HCT116 (cell line): Measurements from ENCODE around the gene CD200R1L. TPM values are rescaled to one million over a fixed set of nuclear protein-coding genes. Genes with fewer than 3 reads are reported as not detected.

Source experiments
- ATAC-seq: fragments of 200-7000 bp; cut with Tn5 transposase; 2 replicates; pipeline ENCODE4 v1.9.1; 2020; ENCODE audit warnings: mild to moderate bottlenecking, moderate library complexity
- BruUV-seq: library from RNA; stranded (reverse); fragments of 400-500 nt; replicated peaks from 2 replicates; lab custom pipeline; 2021; lab: Mats Ljungman, UMichigan
- CTCF ChIA-PET: fragments of 300-600 bp; sonication (Branson Sonifier 250); formaldehyde crosslinking; loops from one replicate; lab custom pipeline; 2021; ENCODE audit warnings: antibody characterized with exemption; lab: Charles Lee
- POLR2A ChIA-PET: fragments of 300-600, 350-600 bp; sonication (Branson Sonifier 250); formaldehyde crosslinking; loops from one replicate; lab custom pipeline; 2021; ENCODE audit warnings: antibody characterized with exemption; lab: Charles Lee
- RAD21 ChIA-PET, 2 experiments: fragments of 300-600 bp; sonication (Branson Sonifier 250); formaldehyde crosslinking; loops; one replicate each; lab custom pipeline; 2023; ENCODE audit warnings: low total read pairs in 2 of 2; ENCODE audit not compliant: uncharacterized antibody in 2 of 2, unreplicated experiment in 2 of 2, low non-redundant PET in 1 of 2; lab: Charles Lee
- DNase-seq: peaks from one replicate; pipeline ENCODE4 v3.0.0-alpha.2; 2010; ENCODE audit warnings: low read depth, low spot score
- H2AFZ ChIP-seq: fragments of 200-600 bp; shearing (Covaris generic), sonication (generic); 2 replicates; pipeline ENCODE4 v1.6.1; 2017; ENCODE audit warnings: low read depth, mixed run types, mixed read lengths, antibody characterized with exemption, low read length; ENCODE audit not compliant: poor library complexity, severe bottlenecking
- H3K27ac ChIP-seq: 2 replicates; pipeline ENCODE4 v1.5.1; 2012; ENCODE audit warnings: low read depth, low read length
- H3K27me3 ChIP-seq: fragments of 200-600 bp; sonication (generic); 2 replicates; pipeline ENCODE4 v1.6.1; 2016; ENCODE audit warnings: mixed run types, low read length, mixed read lengths; ENCODE audit not compliant: insufficient read depth
- H3K36me3 ChIP-seq, 2 experiments: fragments of 200-500 bp in 1 of 2; fragments of 200-600 bp in 1 of 2; sonication (Bioruptor generic) in 1 of 2; sonication (generic) in 1 of 2; 2 replicates each; pipeline versions ENCODE4 v1.5.1 to v1.6.1; 2014 to 2016; ENCODE audit warnings: low read length in 2 of 2, inconsistent platforms in 1 of 2, mixed read lengths in 1 of 2, mixed run types in 1 of 2; ENCODE audit not compliant: insufficient read depth in 2 of 2, control insufficient read depth in 1 of 2
- H3K4me1 ChIP-seq, 2 experiments: fragments of 200-600 bp in 1 of 2; sonication (generic) in 1 of 2; 2 replicates each; pipeline versions ENCODE4 v1.5.1 to v1.6.1; 2012 to 2017; ENCODE audit warnings: low read length in 2 of 2, inconsistent platforms in 1 of 2, mild to moderate bottlenecking in 1 of 2, mixed read lengths in 1 of 2, mixed run types in 1 of 2, moderate library complexity in 1 of 2; ENCODE audit not compliant: insufficient read depth in 2 of 2, control insufficient read depth in 1 of 2
- H3K4me2 ChIP-seq: fragments of 200-600 bp; sonication (generic); 2 replicates; pipeline ENCODE4 v1.6.1; 2017; ENCODE audit warnings: mixed run types, low read length, mixed read lengths
- H3K4me3 ChIP-seq, 2 experiments: fragments of 200-600 bp in 1 of 2; sonication (generic) in 1 of 2; replicated peaks in 1 of 2; 2 replicates each; pipeline ENCODE4 v1.5.1; 2011 to 2016; ENCODE audit warnings: low read length in 2 of 2, control low read depth in 1 of 2, low read depth in 1 of 2, mild to moderate bottlenecking in 1 of 2, mixed read lengths in 1 of 2, mixed run types in 1 of 2
- H3K79me2 ChIP-seq: fragments of 200-600 bp; sonication (generic); 2 replicates; pipeline ENCODE4 v1.6.1; 2017; ENCODE audit warnings: mild to moderate bottlenecking, mixed run types, low read length, moderate library complexity, mixed read lengths; ENCODE audit not compliant: insufficient read depth
- H3K9ac ChIP-seq: fragments of 200-600 bp; sonication (generic); 2 replicates; pipeline ENCODE4 v1.6.1; 2016; ENCODE audit warnings: low read length, mixed read lengths
- H3K9me2 ChIP-seq: fragments of 200-600 bp; sonication (generic), shearing (Covaris generic); 2 replicates; pipeline ENCODE4 v1.6.1; 2017; ENCODE audit warnings: mixed run types, mild to moderate bottlenecking, moderate library complexity; ENCODE audit not compliant: insufficient read depth
- H3K9me3 ChIP-seq, 2 experiments: fragments of 200-500 bp in 1 of 2; fragments of 200-600 bp in 1 of 2; sonication (Bioruptor generic) in 1 of 2; sonication (generic) in 1 of 2; 2 replicates each; pipeline ENCODE4 v1.6.1; 2014 to 2017; ENCODE audit warnings: low read length in 2 of 2, mixed read lengths in 2 of 2, inconsistent platforms in 1 of 2, low read depth in 1 of 2, mild to moderate bottlenecking in 1 of 2, mixed run types in 1 of 2, moderate library complexity in 1 of 2; ENCODE audit not compliant: control insufficient read depth in 1 of 2, insufficient read depth in 1 of 2
- H4K20me1 ChIP-seq: fragments of 200-600 bp; sonication (generic), shearing (Covaris generic); 2 replicates; pipeline ENCODE4 v1.6.1; 2017; ENCODE audit warnings: mixed run types, mild to moderate bottlenecking, moderate library complexity; ENCODE audit not compliant: insufficient read depth
- CBX3 ChIP-seq: IDR thresholded peaks from 2 replicates; pipeline ENCODE4 v1.6.1; 2012; ENCODE audit warnings: low read depth
- CEBPB ChIP-seq: IDR thresholded peaks from 2 replicates; pipeline ENCODE4 v1.6.1; 2012; ENCODE audit warnings: low read depth
- CTCF ChIP-seq, 3 experiments: fragments of 200-600 bp in 1 of 3; sonication (generic) in 1 of 3; IDR thresholded peaks in 2 of 3; conservative IDR thresholded peaks in 1 of 3; 2 replicates each; pipeline ENCODE4 v1.5.1; 2012 to 2017; ENCODE audit warnings: low read depth in 2 of 3, low read length in 2 of 3, antibody characterized with exemption in 1 of 3, borderline replicate concordance in 1 of 3, control low read depth in 1 of 3, mild to moderate bottlenecking in 1 of 3, mixed read lengths in 1 of 3, mixed run types in 1 of 3, moderate library complexity in 1 of 3; ENCODE audit not compliant: insufficient read depth in 1 of 3
- EGR1 ChIP-seq: IDR thresholded peaks from 2 replicates; pipeline ENCODE4 v1.6.1; 2012; ENCODE audit warnings: low read depth
- ELF1 ChIP-seq: IDR thresholded peaks from 2 replicates; pipeline ENCODE4 v1.6.1; 2012; ENCODE audit warnings: low read depth, borderline replicate concordance
- EZH2 ChIP-seq: fragments of 200-600 bp; sonication (generic); IDR thresholded peaks from 2 replicates; pipeline ENCODE4 v1.6.1; 2017; ENCODE audit warnings: antibody characterized with exemption, mixed run types
- JUND ChIP-seq: IDR thresholded peaks from 2 replicates; pipeline ENCODE4 v1.6.1; 2012
- MAX ChIP-seq: IDR thresholded peaks from 2 replicates; pipeline ENCODE4 v1.6.1; 2012
- SIN3A ChIP-seq: IDR thresholded peaks from 2 replicates; pipeline ENCODE4 v1.6.1; 2012; ENCODE audit warnings: low read depth
- TCF7L2 ChIP-seq: IDR thresholded peaks from 2 replicates; pipeline ENCODE4 v1.7.0; 2011; ENCODE audit warnings: borderline replicate concordance, inconsistent platforms; ENCODE audit not compliant: insufficient read depth, insufficient read length; ENCODE audit errors: extremely low read depth
- YY1 ChIP-seq: IDR thresholded peaks from 2 replicates; pipeline ENCODE4 v1.6.1; 2011; ENCODE audit warnings: low read length, low read depth, moderate library complexity, mild to moderate bottlenecking; ENCODE audit not compliant: insufficient replicate concordance; ENCODE audit errors: extremely low read depth
- ZFX ChIP-seq: fragments of 450-650 bp; IDR thresholded peaks from 2 replicates; pipeline ENCODE4 v1.6.1; 2017
- intact Hi-C: fragments of 100-400 bp; cut with micrococcal nuclease; formaldehyde crosslinking; loops from 2 replicates; pipeline ENCODE4 v1.10.0; 2022
- total RNA-seq: library from RNA; stranded (reverse); gene quantifications from one replicate; pipeline ENCODE4 v1.2.1, GENCODE V29; 2021; ENCODE audit not compliant: unreplicated experiment
- TF ChIP-seq, protein P1 (sequence below): IDR thresholded peaks from 2 replicates; pipeline ENCODE4 v1.6.1; 2012; ENCODE audit warnings: low read depth
- TF ChIP-seq, protein P2 (sequence below): IDR thresholded peaks from 2 replicates; pipeline ENCODE4 v1.6.1; 2012

The CD200R1L gene
- total RNA-seq, 1 experiment from 2014 or later = not detected

- TF ChIP-seq, protein P1, sequence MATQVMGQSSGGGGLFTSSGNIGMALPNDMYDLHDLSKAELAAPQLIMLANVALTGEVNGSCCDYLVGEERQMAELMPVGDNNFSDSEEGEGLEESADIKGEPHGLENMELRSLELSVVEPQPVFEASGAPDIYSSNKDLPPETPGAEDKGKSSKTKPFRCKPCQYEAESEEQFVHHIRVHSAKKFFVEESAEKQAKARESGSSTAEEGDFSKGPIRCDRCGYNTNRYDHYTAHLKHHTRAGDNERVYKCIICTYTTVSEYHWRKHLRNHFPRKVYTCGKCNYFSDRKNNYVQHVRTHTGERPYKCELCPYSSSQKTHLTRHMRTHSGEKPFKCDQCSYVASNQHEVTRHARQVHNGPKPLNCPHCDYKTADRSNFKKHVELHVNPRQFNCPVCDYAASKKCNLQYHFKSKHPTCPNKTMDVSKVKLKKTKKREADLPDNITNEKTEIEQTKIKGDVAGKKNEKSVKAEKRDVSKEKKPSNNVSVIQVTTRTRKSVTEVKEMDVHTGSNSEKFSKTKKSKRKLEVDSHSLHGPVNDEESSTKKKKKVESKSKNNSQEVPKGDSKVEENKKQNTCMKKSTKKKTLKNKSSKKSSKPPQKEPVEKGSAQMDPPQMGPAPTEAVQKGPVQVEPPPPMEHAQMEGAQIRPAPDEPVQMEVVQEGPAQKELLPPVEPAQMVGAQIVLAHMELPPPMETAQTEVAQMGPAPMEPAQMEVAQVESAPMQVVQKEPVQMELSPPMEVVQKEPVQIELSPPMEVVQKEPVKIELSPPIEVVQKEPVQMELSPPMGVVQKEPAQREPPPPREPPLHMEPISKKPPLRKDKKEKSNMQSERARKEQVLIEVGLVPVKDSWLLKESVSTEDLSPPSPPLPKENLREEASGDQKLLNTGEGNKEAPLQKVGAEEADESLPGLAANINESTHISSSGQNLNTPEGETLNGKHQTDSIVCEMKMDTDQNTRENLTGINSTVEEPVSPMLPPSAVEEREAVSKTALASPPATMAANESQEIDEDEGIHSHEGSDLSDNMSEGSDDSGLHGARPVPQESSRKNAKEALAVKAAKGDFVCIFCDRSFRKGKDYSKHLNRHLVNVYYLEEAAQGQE = no peak
- no peak for TF ChIP-seq YY1
Measured at GRCh38 chr3:112888381-112889085, 41.9 kb upstream of the CD200R1L start (continued).

DNA sequence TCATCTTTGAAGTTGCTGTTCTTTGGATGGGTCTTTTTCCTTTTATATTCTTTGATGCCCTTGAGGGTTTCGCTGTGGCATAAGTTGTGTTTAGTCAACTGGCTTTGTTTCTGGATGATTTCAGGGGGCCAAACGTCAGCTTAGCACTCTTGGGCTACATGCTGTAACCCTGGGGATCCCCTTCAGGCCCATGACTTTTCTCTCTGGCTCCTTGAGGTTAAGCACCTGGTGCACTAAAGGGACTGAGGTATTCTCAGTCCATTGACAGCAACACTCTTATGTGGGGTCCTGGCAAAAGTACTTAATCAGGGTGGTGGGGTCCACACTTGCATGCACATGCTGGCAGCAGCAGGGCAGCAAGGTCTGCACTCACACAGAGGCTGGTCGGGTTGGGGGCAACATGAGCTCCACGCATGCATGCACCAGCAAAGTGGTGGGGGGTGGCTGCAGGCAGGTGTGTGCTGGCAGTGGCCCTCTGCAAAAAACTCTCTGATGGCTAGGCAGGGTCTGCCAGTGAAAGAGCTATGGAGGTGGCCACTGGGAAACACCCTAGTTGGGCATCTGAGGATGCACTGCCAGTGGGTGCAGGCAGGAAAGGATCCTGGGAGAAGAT, 38.1 kb upstream of the CD200R1L start:
- Histone ChIP-seq H2AFZ (no peak overlapping the region), H4K20me1 (no peaks in the 10 kb centered on the region), H3K4me1 (no peaks in the 10 kb centered on the region), H3K9me2 (no peaks in the 10 kb centered on the region), H3K36me3 (no peaks in the 10 kb centered on the region), H3K9ac (no peak overlapping the region), H3K4me2 (no peak overlapping the region), H3K79me2 (no peaks in the 10 kb centered on the region), H3K4me3 (no peak overlapping the region), H3K9me3 (no peaks in the 10 kb centered on the region), H3K27me3 (no peaks in the 10 kb centered on the region), H3K27ac (no peak overlapping the region)
- RAD21 ChIA-PET = no interaction called here
- BruUV-seq = no TSS peak
- DNase-seq = no peak
- CTCF ChIA-PET = no interaction called here
- ATAC-seq = no peak
- TF ChIP-seq ZFX (no peak), CTCF (IDR thresholded peaks at IDR 0.05 in 2 of 3, conservative IDR thresholded peaks at IDR 0.05 in 1 of 3; ENCODE audit: borderline replicate concordance in 1 of 3, insufficient read depth in 1 of 3, low read depth in 2 of 3, low read length in 2 of 3) (no peak), CEBPB (no peak), MAX (no peak), SIN3A (no peak), CBX3 (no peak), JUND (no peak), EGR1 (no peak), EZH2 (no peak), TCF7L2 (no peak), ELF1 (no peak)
- TF ChIP-seq, protein P1 = no peak
- TF ChIP-seq, protein P2, sequence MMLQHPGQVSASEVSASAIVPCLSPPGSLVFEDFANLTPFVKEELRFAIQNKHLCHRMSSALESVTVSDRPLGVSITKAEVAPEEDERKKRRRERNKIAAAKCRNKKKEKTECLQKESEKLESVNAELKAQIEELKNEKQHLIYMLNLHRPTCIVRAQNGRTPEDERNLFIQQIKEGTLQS = no peak
- POLR2A ChIA-PET = no interaction called here
- intact Hi-C loops = no loop called here
